HepG2 (cell line): ENCODE data around the gene SHF. TPM values are rescaled to one million over a fixed set of nuclear protein-coding genes. Genes with fewer than 3 reads are reported as not detected.

Experiments used
- BHLHE40 ChIP-seq: IDR thresholded peaks from 2 replicates; pipeline ENCODE4 v1.6.1; 2011; ENCODE audit warnings: low read length, improper control_type of control experiment
- EHMT2 ChIP-seq: fragments of 200-600 bp; sonication (generic); IDR thresholded peaks from 2 replicates; pipeline ENCODE4 v1.7.0; 2017; ENCODE audit warnings: antibody characterized with exemption, low read depth, low read length, borderline replicate concordance
- GATAD2A ChIP-seq: IDR thresholded peaks from 2 replicates; pipeline ENCODE4 v1.6.1; 2016
- HIVEP1 ChIP-seq: sonication (generic); formaldehyde crosslinking; IDR thresholded peaks from 2 replicates; pipeline ENCODE4 v1.4.0; 2020; ENCODE audit warnings: mild to moderate bottlenecking, missing genetic modification reagents
- IRF1 ChIP-seq: sonication (generic); formaldehyde crosslinking; IDR thresholded peaks from 2 replicates; pipeline ENCODE4 v1.4.0; 2020; ENCODE audit warnings: low read depth, mild to moderate bottlenecking, missing genetic modification reagents
- KLF15 ChIP-seq: sonication (generic); formaldehyde crosslinking; IDR thresholded peaks from 2 replicates; pipeline ENCODE4 v1.8.1; 2023; ENCODE audit warnings: borderline replicate concordance, mild to moderate bottlenecking, inconsistent platforms, missing genetic modification reagents, mixed read lengths
- PAXIP1 ChIP-seq: sonication (generic); formaldehyde crosslinking; conservative IDR thresholded peaks from 2 replicates; pipeline ENCODE4 v1.4.0; 2020; ENCODE audit warnings: mild to moderate bottlenecking, missing genetic modification reagents, moderate library complexity
- RERE ChIP-seq: IDR thresholded peaks from 2 replicates; pipeline ENCODE4 v1.6.1; 2016; ENCODE audit warnings: low read depth, missing genetic modification reagents, missing compliant biosample characterization
- SCMH1 ChIP-seq: sonication (generic); formaldehyde crosslinking; IDR thresholded peaks from 2 replicates; pipeline ENCODE4 v1.9.0; 2021; ENCODE audit warnings: missing genetic modification reagents, mild to moderate bottlenecking, borderline replicate concordance
- SPEN ChIP-seq: sonication (generic); formaldehyde crosslinking; IDR thresholded peaks from 2 replicates; pipeline ENCODE4 v1.5.1; 2020; ENCODE audit warnings: low read depth, mild to moderate bottlenecking, missing genetic modification reagents
- TFE3 ChIP-seq: IDR thresholded peaks from 2 replicates; pipeline ENCODE4 v1.6.1; 2016
- ZNF124 ChIP-seq: sonication (generic); formaldehyde crosslinking; IDR thresholded peaks from 2 replicates; pipeline ENCODE4 v1.4.0; 2020; ENCODE audit warnings: missing genetic modification reagents
- ZNF414 ChIP-seq: sonication (generic); formaldehyde crosslinking; IDR thresholded peaks from 2 replicates; pipeline ENCODE4 v1.5.0; 2020; ENCODE audit warnings: missing genetic modification reagents
- ZNF570 ChIP-seq: sonication (generic); formaldehyde crosslinking; IDR thresholded peaks from 2 replicates; pipeline ENCODE4 v1.4.0; 2020; ENCODE audit warnings: mild to moderate bottlenecking, missing genetic modification reagents, borderline replicate concordance
- ZNF784 ChIP-seq: sonication (generic); formaldehyde crosslinking; IDR thresholded peaks from 2 replicates; pipeline ENCODE4 v1.5.1; 2020; ENCODE audit warnings: missing genetic modification reagents, mild to moderate bottlenecking, borderline replicate concordance
- polyA plus RNA-seq, 8 experiments: library from polyadenylated mRNA; depleted of rRNA in 3 of 8; stranded (reverse) in 7 of 8; unstranded in 1 of 8; fragments of >200 nt; fragmentation: Illumina TruSeq in 4 of 8; extraction: Trizol in 4 of 8; gene quantifications; 2 replicates each; pipeline versions ENCODE4 v1.2.1 to v1.2.3, GENCODE V29; 2011 to 2016; ENCODE audit warnings: low read depth in 4 of 8, missing spikeins in 1 of 8, mixed read lengths in 1 of 8; ENCODE audit not compliant: insufficient read depth in 1 of 8
- total RNA-seq, 5 experiments: library from RNA; depleted of rRNA; stranded (reverse); fragments of >200 nt; fragmentation: Illumina TruSeq; extraction: Trizol; gene quantifications; 2 replicates each; pipeline ENCODE4 v1.2.3, GENCODE V29; 2016; ENCODE audit warnings: low read depth in 1 of 5

The SHF gene
- total and polyA plus RNA-seq, 2 of the 13 experiments (the other 11 are each of a cell fraction or from before 2014, with no cell fraction given) = 20.9 to 25.5 TPM

GRCh38 chr15:45198337-45199135, 10.8 kb upstream of the SHF start (continued):
- TF ChIP-seq RERE (no peak), GATAD2A (peak; percentile 70), SCMH1 (CRISPR knock-in tag) (no peak), PAXIP1 (peak; percentile 42), KLF15 (CRISPR knock-in tag) (no peak), ZNF414 (CRISPR knock-in tag) (no peak), ZNF784 (peak; percentile 91), ZNF570 (no peak), IRF1 (CRISPR knock-in tag) (no peak), TFE3 (CRISPR knock-in tag) (no peak), EHMT2 (no peak), ZNF124 (CRISPR knock-in tag) (no peak), BHLHE40 (no peak), SPEN (CRISPR knock-in tag) (no peak), HIVEP1 (CRISPR knock-in tag) (peak; percentile 53)
